H9 (cell line): ENCODE data around the gene CPLANE1. TPM values are rescaled to one million over a fixed set of nuclear protein-coding genes. Genes with fewer than 3 reads are reported as not detected.

Experiments used
- DNase-seq: peaks from one replicate; pipeline ENCODE4 v3.0.0-alpha.2; 2017
- H2AFZ ChIP-seq: one replicate; pipeline ENCODE4 v1.6.1; 2013; ENCODE audit warnings: mild to moderate bottlenecking, low read length, control low read depth, moderate library complexity
- H2AK5ac ChIP-seq: 2 replicates; pipeline ENCODE4 v1.6.1; 2013; ENCODE audit warnings: low read length, control low read depth, mixed read lengths; ENCODE audit not compliant: insufficient read length
- H2BK120ac ChIP-seq: one replicate; pipeline ENCODE4 v1.6.1; 2013; ENCODE audit warnings: low read depth, mild to moderate bottlenecking, low read length, control low read depth, inconsistent platforms; ENCODE audit not compliant: poor library complexity, severe bottlenecking
- H2BK12ac ChIP-seq: 2 replicates; pipeline ENCODE4 v1.6.1; 2013; ENCODE audit warnings: low read length, control low read depth, mixed read lengths, low read depth; ENCODE audit not compliant: insufficient read length
- H2BK15ac ChIP-seq: 2 replicates; pipeline ENCODE4 v1.6.1; 2013; ENCODE audit warnings: low read depth, low read length, control low read depth
- H2BK20ac ChIP-seq: one replicate; pipeline ENCODE4 v1.6.1; 2013; ENCODE audit warnings: low read depth, mild to moderate bottlenecking, low read length, control low read depth, inconsistent platforms; ENCODE audit not compliant: poor library complexity, severe bottlenecking
- H2BK5ac ChIP-seq: 2 replicates; pipeline ENCODE4 v1.6.1; 2013; ENCODE audit warnings: low read length, control low read depth, mixed read lengths; ENCODE audit not compliant: insufficient read length
- H3K14ac ChIP-seq: 2 replicates; pipeline ENCODE4 v1.6.1; 2013; ENCODE audit warnings: low read length, control low read depth; ENCODE audit not compliant: insufficient read depth
- H3K18ac ChIP-seq: 2 replicates; pipeline ENCODE4 v1.6.1; 2013; ENCODE audit warnings: low read depth, mild to moderate bottlenecking, mixed read lengths, low read length, control low read depth; ENCODE audit not compliant: insufficient read length
- H3K23ac ChIP-seq: 2 replicates; pipeline ENCODE4 v1.6.1; 2013; ENCODE audit warnings: low read length, control low read depth, mixed read lengths, low read depth; ENCODE audit not compliant: insufficient read length
- H3K23me2 ChIP-seq: 2 replicates; pipeline ENCODE4 v1.6.1; 2013; ENCODE audit warnings: low read depth, mild to moderate bottlenecking, mixed read lengths, low read length, control low read depth; ENCODE audit not compliant: insufficient read length, poor library complexity, severe bottlenecking
- H3K27ac ChIP-seq: 2 replicates; pipeline ENCODE4 v1.5.1; 2013; ENCODE audit warnings: low read length, control low read depth, mixed read lengths, low read depth; ENCODE audit not compliant: insufficient read length
- H3K27me3 ChIP-seq: 2 replicates; pipeline ENCODE4 v1.6.1; 2013; ENCODE audit warnings: low read length, control low read depth, inconsistent platforms; ENCODE audit not compliant: insufficient read depth
- H3K4ac ChIP-seq: 2 replicates; pipeline ENCODE4 v1.6.1; 2013; ENCODE audit warnings: low read depth, mild to moderate bottlenecking, control low read depth, inconsistent platforms, low read length, moderate library complexity
- H3K4me1 ChIP-seq: 2 replicates; pipeline ENCODE4 v1.6.1; 2013; ENCODE audit warnings: low read length, control low read depth, inconsistent platforms; ENCODE audit not compliant: insufficient read depth
- H3K4me2 ChIP-seq: 2 replicates; pipeline ENCODE4 v1.6.1; 2013; ENCODE audit warnings: low read length, control low read depth, mixed read lengths; ENCODE audit not compliant: insufficient read length, insufficient read depth
- H3K56ac ChIP-seq: 2 replicates; pipeline ENCODE4 v1.6.1; 2013; ENCODE audit warnings: low read depth, mild to moderate bottlenecking, mixed read lengths, low read length, control low read depth; ENCODE audit not compliant: insufficient read length
- H3K79me1 ChIP-seq: 2 replicates; pipeline ENCODE4 v1.6.1; 2013; ENCODE audit warnings: low read depth, mild to moderate bottlenecking, moderate library complexity, low read length, control low read depth, inconsistent platforms; ENCODE audit not compliant: insufficient read depth, poor library complexity, severe bottlenecking
- H3K79me2 ChIP-seq: 2 replicates; pipeline ENCODE4 v1.6.1; 2013; ENCODE audit warnings: low read length, control low read depth, inconsistent platforms; ENCODE audit not compliant: insufficient read depth
- H3K9ac ChIP-seq: 2 replicates; pipeline ENCODE4 v1.6.1; 2013; ENCODE audit warnings: low read length, control low read depth, mixed read lengths; ENCODE audit not compliant: insufficient read length; ENCODE audit errors: extremely low read depth
- H3K9me3 ChIP-seq: one replicate; pipeline ENCODE4 v1.6.1; 2013; ENCODE audit warnings: low read depth, low read length, inconsistent platforms; ENCODE audit not compliant: control insufficient read depth
- H3T11ph ChIP-seq: one replicate; pipeline ENCODE4 v1.6.1; 2013; ENCODE audit warnings: mild to moderate bottlenecking, low read length, control low read depth, inconsistent platforms
- H4K20me1 ChIP-seq: one replicate; pipeline ENCODE4 v1.6.1; 2013; ENCODE audit not compliant: control insufficient read depth, insufficient read length, insufficient read depth
- H4K5ac ChIP-seq: 2 replicates; pipeline ENCODE4 v1.6.1; 2013; ENCODE audit warnings: low read depth, mild to moderate bottlenecking, mixed read lengths, low read length, control low read depth; ENCODE audit not compliant: insufficient read length
- H4K8ac ChIP-seq: replicated peaks from 2 replicates; pipeline ENCODE4 v1.6.1; 2013; ENCODE audit warnings: low read length, control low read depth, mixed read lengths, low read depth; ENCODE audit not compliant: insufficient read length
- H4K91ac ChIP-seq: 2 replicates; pipeline ENCODE4 v1.6.1; 2013; ENCODE audit warnings: low read depth, mild to moderate bottlenecking, moderate library complexity, mixed read lengths, low read length, control low read depth; ENCODE audit not compliant: insufficient read length
- H3K27ac Mint-ChIP-seq, 3 experiments: 2 replicates in 2 of 3; 3 replicates in 1 of 3; pipeline ENCODE4 v1.8.0; 2020 to 2021; ENCODE audit warnings: mixed read lengths in 3 of 3, mild to moderate bottlenecking in 1 of 3, moderate library complexity in 1 of 3
- H3K27me3 Mint-ChIP-seq: 2 replicates; pipeline ENCODE4 v1.8.0; 2021; ENCODE audit warnings: low read depth, mild to moderate bottlenecking, moderate library complexity, mixed read lengths
- H3K36me3 Mint-ChIP-seq, 3 experiments: 2 replicates in 2 of 3; 3 replicates in 1 of 3; pipeline ENCODE4 v1.8.0; 2020 to 2021; ENCODE audit warnings: low read depth in 3 of 3, mixed read lengths in 3 of 3; ENCODE audit not compliant: insufficient read depth in 1 of 3
- H3K4me1 Mint-ChIP-seq, 2 experiments: 2 replicates each; pipeline ENCODE4 v1.8.0; 2020; ENCODE audit warnings: mixed read lengths in 2 of 2
- H3K4me3 Mint-ChIP-seq, 2 experiments: 2 replicates in 1 of 2; 3 replicates in 1 of 2; pipeline ENCODE4 v1.8.0; 2020 to 2021; ENCODE audit warnings: mild to moderate bottlenecking in 2 of 2, mixed read lengths in 2 of 2, moderate library complexity in 1 of 2
- H3K9me3 Mint-ChIP-seq, 2 experiments: 2 replicates in 1 of 2; 3 replicates in 1 of 2; pipeline ENCODE4 v1.8.0; 2020; ENCODE audit warnings: mild to moderate bottlenecking in 2 of 2, mixed read lengths in 2 of 2, moderate library complexity in 1 of 2
- WGBS: extraction: QIAGEN DNeasy Blood & Tissue Kit; methylation state at CpG from one replicate; pipeline ENCODE4 v1.1.7; 2013; ENCODE audit warnings: missing lambda C conversion rate, low lambda C conversion rate, mixed read lengths; ENCODE audit not compliant: insufficient read length; ENCODE audit errors: extremely low coverage; 5-methylcytosine and 5-hydroxymethylcytosine counted together
- total RNA-seq: library from RNA; stranded (reverse); gene quantifications from 2 replicates; pipeline ENCODE4 v1.2.1, GENCODE V29; 2021
- TF ChIP-seq, protein P1 (sequence below): fragments of 200-600 bp; sonication (generic); conservative IDR thresholded peaks from 3 replicates; pipeline ENCODE4 v1.8.0; 2021; ENCODE audit warnings: antibody characterized with exemption, mild to moderate bottlenecking

CPLANE1 gene
- total RNA-seq, 1 experiment from 2014 or later: 11.6 TPM

DNA sequence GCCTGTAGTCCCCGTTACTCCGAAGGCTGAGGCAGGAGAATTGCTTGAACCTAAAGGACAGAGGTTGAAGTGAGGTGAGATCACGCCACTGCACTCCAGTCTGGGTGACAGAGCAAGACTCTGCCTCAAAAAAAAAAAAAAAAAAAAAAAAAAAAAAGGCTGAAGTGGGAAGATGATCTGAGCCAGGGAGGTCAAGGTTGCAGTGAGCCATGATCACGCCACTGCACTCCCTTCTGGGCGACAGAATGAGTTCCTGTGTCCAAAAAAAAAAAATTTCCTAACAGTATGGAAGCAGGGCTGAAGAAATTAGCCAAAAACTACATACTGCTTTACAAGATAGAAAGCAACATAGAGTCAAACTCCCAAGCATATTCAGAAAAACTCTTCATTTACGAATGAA, 132.8 kb downstream of the CPLANE1 start:
- no peaks in the 10 kb centered on the region for H3K23me2 ChIP-seq
- H3K79me1 ChIP-seq: no peaks in the 10 kb centered on the region
- H3K18ac ChIP-seq: no peak overlapping the region
- no peak for DNase-seq
- H3K4me2 ChIP-seq: no peak overlapping the region
- H3K27ac ChIP-seq: no peak overlapping the region
- H3K9me3 ChIP-seq: no peaks in the 10 kb centered on the region
- H4K20me1 ChIP-seq: no peaks in the 10 kb centered on the region
- no peak overlapping the region for H2AK5ac ChIP-seq
- no peaks in the 10 kb centered on the region for H3K79me2 ChIP-seq
- H3K27me3 ChIP-seq: no peaks in the 10 kb centered on the region
- H3T11ph ChIP-seq: no peak overlapping the region
- H2BK20ac ChIP-seq: no peak overlapping the region
- no peak overlapping the region for H3K9ac ChIP-seq
- no peaks in the 10 kb centered on the region for H3K4me1 ChIP-seq
- Mint-ChIP-seq H3K4me3 (no peak overlapping the region), H3K36me3 (peaks cover 5 to 18% (median 14%) of the 10 kb centered on the region in 3 experiments; a peak in 6 of 7 replicates), H3K9me3 (no peaks in the 10 kb centered on the region), H3K4me1 (no peaks in the 10 kb centered on the region), H3K27ac (no peak overlapping the region), H3K27me3 (no peaks in the 10 kb centered on the region)
- no peak overlapping the region for H2BK15ac ChIP-seq
- no peak overlapping the region for H3K14ac ChIP-seq
- no peak overlapping the region for H4K5ac ChIP-seq
- no peak overlapping the region for H2BK120ac ChIP-seq
- H3K56ac ChIP-seq: no peak overlapping the region
- no peak overlapping the region for H4K8ac ChIP-seq
- no peak overlapping the region for H4K91ac ChIP-seq
- no peak overlapping the region for H2AFZ ChIP-seq
- WGBS: no CpG with 5 or more reads among the region's 6 CpGs
- H2BK12ac ChIP-seq: no peak overlapping the region
- H3K23ac ChIP-seq: no peak overlapping the region
- no peak overlapping the region for H3K4ac ChIP-seq
- no peak overlapping the region for H2BK5ac ChIP-seq
- TF ChIP-seq, protein P1, sequence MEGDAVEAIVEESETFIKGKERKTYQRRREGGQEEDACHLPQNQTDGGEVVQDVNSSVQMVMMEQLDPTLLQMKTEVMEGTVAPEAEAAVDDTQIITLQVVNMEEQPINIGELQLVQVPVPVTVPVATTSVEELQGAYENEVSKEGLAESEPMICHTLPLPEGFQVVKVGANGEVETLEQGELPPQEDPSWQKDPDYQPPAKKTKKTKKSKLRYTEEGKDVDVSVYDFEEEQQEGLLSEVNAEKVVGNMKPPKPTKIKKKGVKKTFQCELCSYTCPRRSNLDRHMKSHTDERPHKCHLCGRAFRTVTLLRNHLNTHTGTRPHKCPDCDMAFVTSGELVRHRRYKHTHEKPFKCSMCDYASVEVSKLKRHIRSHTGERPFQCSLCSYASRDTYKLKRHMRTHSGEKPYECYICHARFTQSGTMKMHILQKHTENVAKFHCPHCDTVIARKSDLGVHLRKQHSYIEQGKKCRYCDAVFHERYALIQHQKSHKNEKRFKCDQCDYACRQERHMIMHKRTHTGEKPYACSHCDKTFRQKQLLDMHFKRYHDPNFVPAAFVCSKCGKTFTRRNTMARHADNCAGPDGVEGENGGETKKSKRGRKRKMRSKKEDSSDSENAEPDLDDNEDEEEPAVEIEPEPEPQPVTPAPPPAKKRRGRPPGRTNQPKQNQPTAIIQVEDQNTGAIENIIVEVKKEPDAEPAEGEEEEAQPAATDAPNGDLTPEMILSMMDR: no peak
